ENCODE data around the gene DCTD.

Gene DCTD

DNA sequence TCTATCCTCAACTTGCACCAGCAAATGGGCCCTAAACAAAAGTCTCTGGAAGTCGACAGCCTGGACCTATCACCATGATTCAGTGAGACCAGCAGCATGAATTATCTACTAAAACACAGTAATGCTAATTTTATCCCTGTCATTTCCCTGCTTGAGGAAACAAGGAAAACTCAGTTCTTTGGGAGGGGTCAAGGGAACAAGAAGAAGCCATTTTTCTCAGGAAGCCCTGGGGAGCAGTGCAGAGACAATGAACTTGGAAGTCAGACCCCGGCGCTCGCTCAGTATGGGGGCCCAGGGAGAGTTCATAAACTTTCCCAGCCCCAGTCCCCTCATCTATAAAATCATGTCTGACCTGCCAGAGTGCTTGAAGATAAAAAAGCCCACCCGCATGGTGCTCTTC lies 50.4 kb downstream of the DCTD start:
- DNase-seq, result no peak

DNA sequence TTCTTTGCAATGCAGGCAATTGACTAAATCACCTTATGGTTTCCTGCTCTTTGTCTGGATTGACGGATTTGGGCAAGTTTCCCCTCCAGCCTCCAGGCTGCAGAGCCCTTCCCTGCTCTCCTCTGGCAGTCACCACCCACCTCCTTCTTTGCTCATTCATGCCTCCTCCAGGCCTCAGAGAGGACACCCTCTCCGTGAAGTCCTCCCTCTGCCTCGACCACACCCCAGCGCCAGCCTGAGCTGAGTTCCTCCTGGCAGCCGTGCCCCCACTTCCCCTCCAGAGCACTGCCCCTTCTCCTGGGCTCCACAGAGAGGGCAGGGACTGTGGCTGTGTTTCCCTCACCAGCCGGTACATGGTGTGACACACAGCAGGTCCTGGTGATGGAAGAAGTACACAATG lies 53.7 kb downstream of the DCTD start:
- no peak for DNase-seq

DNA sequence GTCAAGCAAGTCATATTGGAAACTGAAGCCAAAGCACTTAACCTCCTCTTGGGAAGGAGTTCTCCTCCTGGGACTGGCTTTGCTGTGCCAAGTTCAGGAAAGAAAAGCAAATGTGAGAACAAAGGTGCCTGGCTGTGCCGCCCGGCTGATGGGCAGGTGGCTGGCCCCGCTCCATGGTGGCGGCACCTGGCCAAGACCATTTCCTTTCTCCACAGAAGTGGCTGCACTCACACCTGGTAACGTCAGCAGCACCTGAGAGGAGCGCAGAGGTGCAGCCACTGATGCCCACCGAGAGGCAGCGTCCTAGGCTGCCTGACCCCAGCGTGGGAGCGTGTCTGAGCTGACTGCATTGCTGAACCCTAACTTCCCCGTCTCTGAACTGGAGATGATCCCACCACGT lies 54.3 kb downstream of the DCTD start:
- no peak for DNase-seq

DNA sequence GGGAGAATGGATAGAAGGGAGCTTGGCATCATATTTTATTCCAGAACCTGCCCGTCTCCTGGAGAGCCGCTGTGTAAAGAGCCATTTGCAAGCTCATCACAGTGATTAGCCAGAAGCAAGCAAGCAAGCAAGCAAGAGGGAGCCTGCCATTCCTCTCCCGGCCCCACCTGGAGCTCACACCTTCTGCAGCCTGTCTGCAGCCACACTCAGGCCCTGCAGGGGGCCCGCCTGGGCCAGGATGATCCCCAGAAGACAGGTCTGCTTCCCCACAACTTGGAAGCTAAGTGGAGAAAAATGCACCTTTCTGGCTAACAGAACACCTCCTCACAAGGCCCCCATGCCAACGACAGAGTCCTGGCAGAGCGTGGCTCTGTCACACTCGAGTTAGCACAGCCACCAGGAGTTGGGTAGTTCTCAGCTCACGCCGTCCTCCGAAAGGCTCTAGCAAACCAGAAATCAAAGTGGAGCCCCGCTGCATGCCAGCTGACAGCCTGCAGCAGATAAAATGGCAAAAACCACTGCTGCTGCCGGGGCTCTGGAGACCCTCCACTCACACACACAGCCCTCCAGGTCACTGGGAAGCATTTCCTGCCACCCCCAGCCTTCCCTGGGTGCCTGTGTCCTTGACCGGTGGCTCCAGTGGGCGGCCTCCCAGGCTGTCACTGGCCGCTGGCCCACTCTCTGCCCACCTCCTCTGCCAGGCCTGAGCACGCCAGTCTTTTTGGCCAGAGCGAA lies 54.9 kb downstream of the DCTD start:
- DNase-seq, result no peak

DNA sequence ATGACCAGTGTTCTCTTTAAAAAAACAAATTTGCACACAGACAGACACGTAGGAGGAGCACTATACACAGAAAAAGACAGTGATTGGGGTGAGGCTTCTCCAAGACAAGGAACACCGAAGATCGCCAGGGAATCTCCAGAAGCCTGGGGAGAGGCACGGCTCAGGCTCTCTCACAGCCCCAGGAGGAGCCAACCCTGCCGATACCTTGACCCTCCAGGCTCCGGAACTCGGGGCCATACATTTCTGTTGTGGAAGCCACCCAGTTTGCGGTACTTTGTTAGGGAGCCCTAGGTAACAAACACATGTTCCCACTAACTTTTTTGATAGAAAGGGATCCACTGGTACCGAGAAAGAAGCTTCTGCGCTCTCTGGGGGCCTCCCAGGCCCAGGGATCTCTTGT lies 55.8 kb downstream of the DCTD start:
- DNase-seq, result no peak

DNA sequence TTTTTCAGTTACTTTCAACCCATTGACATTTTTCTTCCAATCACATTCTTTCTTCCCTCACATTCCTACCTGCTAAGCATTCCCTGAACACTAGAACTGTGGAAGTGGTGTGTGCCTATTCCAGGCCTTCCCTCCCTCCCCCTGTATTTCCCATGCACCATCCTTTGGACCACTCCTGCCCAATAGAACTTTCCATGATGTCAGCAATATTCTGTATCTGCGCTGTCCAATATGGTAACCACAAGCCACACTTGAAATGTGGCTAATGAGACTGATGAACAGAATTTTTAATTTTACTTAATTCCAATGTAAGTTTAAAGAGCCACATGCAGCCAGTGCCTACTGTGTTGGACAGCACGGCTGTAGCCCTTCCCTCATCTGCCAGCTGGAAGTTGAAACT lies 57.5 kb downstream of the DCTD start:
- DNase-seq, result no peak

DNA sequence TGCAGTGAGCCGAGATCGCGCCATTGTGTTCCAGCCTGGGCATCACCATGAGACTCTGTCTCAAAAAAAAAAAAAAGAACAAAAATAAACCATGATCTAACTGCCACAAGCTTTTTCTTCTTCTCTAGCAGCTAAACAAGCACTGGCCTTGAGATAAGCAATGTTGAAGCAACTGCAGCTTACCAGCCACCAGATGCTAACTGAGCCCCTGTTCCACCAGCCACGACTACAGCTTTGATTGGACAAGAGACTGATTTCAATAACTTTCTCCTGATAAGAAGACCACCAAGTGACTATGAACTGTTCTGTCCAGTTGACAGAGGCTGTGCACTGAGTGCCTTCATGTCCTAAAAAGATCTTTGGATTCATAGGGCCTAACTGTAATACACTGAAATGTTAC lies 58.5 kb downstream of the DCTD start:
- no peak for DNase-seq

DNA sequence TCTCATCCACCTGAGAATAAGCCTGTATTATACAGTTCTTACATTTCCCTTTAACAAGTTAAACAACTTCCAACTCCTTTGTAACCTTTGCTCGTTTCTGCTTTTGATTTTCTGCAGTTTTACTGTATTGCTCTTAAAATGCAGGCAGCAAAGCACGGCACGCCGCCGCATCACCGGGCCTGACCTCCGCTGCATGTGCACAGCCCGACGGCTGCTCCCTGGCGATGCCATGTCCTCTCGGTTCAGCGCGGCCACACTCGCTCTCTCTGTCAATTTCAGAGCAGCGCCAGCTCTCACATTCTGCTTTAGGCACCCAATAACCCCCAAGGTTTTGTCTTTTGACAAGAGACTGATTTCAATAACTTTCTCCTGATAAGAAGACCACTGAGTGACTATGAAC lies 60.3 kb downstream of the DCTD start:
- no peak for DNase-seq

DNA sequence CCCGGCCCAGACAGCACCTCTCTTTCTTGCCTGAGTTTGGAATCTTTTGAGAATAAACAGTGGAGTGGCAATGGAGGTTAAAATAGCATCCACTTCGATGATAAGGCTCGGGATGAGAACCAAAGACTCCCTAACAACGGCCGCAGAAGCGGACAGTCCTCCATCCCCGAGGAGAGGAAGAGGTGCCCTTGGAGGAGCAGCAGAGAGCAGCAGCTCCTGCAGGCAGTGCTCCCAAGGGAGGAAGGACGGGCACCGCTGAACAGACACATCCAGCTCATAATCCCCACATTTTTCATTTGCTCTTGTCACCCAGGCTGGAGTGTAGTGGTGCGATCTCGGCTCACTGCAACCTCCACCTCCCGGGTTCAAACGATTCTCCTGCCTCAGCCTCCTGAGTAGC lies 61.3 kb downstream of the DCTD start:
- no peak for DNase-seq

DNA sequence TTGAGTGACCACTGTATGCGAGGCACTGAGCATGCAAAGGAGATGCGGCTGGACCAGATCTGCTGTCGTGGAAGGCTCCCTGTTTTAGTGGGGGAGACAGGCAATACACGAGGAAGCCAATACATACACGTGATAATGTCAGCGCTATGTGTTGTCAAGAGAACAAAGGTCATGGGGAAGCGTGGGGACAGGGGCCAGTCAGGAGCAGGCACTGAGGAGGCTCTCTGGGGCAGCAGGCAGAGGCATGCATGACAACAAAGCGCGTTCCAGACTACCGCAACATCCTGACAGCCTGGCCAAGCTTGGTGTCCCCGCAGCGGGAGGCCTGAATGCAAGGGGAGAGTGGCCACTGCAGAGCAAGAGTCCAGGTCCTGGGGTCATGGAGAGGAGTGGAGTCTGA lies 61.9 kb downstream of the DCTD start:
- DNase-seq, result no peak

DNA sequence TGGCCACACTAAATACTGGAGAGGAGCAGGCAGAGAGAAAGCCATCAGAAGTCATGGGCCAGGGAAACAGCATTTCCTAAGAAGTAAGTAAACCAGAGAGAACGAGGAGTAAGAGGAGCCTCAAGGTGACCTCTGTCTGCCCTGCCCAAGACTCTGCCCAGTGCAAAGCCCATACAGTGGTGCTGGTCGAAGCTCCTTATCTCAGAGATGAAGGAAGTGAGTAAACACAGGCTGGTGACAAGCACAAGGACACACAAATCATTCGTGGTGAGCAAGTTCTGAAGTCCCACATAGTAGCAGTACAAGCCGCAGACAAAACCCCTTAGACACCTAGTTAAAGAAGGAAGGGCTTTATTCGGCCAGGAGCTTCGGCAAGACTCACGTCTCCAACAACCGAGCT lies 62.7 kb downstream of the DCTD start:
- DNase-seq, result no peak

DNA sequence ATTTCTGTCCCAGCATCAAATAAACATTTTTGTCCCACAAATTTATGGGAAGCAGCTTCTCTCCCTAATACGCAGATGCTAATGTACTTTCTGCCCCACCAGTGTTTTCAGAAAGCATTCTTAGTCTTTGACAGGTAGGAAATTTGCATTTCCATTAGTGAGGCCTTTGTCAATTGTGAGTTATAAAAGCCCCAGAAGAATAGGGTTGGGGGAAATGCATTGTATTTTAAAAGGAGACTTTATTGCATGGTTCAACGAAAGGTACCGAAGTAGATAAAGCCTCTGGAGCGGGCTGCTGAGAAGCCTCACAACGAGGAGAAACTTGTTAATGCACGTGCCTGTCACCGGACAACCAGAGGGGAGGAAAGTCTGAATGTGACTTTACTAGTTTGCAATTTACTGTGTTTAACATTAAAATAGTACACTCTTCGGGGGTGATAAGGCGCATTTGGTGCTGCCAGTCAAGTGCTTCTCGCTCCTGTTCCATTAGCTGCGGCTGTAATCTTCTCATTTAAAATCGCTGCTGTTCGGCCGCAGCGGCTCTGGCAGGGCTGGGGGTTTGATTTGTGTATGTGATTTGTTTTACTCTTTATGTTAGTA lies 63.4 kb downstream of the DCTD start:
- no peak for DNase-seq

DNA sequence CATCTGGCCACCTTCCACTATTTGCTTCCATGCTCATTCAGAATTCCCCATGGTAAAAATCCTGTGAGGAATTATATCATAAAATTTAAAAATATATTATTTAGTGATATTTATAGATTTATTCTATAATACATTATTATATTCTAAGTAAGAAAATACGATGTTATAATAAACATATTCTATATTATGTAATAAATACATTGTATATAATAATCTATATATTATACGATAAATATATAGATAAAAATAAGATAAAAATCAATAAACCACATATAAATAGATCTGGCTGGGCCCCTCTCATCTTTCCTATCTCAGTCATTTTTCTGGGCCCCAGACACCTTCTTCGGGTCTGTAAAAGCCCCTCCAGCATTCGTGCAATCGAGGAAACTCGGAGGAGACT lies 68.5 kb downstream of the DCTD start:
- no peak for DNase-seq

DNA sequence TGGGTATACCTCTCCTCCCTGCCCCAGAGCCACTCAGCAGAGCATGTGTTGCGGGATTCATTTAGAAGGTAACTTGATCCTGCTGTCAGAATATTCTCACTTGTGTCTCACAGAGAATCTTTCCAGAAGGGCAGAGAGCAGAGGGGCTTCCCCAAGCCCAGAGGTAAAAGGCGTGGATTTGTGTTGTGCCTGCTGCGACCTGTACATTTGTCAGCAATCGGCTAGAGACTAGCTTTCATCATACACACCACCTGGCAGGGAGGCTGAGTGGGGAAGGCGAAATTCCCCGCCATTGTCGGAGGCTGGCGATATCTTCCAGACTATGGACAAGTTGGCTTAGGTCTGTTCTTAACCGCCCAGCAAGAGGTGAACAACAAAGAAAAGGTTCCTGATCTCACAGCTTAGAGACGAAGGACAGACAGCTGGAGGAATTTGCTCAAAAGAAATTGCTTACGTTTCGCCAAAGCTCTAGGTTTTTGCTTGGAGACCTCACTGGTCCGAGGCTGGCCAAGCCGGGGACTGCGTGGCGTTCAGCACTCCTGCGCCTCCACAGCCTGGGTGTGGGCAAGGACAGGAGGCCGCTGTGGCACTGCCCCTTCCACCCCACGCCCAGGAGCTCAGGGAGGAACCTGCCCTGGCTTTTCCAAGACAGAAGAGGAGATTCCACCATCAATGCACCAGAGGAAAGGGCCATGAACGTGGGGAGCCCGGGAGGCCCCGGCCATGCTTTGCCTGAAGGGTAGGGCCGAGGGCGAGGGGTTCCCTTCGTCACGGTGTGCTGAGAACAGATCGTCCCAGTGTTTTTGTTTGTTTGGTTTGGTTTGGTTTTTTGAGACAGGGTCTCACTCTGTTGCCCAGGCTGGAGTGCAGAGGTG lies 69.4 kb downstream of the DCTD start:
- DNase-seq, result no peak

DNA sequence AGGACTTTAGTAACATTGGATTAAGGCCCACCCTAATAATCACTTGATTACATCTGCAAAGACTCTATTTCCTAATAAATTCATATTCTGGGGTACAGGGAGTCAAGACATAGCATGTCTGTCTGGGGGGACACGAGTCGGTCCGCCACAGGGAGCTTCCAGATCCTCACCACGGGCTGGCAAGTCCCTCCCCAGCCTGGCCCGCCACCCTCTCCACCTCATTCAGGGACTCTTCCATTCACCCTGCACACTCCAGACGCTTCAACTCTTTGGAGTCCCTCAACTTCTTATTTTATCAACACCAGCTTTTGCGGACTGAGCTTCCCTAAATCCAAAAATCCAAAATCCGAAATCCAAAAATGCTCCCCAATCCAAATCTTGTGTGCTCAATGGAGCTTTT lies 71.2 kb downstream of the DCTD start:
- DNase-seq, result no peak

DNA sequence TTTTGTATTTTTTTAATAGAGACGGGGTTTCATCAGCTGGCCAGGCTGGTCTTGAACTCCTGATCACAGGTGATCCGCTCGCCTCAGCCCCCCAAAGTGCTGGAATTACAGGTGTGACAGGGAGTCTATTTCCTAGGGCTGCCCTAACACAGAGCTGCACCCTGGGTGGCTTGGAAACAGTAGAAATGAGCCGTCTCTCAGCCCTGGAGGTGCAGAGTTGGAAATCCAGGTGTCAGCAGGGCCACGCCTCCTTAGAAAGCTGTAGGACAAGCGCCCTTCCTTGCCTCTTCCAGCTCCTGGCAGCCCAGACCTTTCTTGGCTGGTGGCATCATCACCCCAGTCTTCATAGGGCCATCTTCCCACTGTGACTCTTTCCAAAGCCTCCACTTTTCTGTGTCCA lies 71.6 kb downstream of the DCTD start:
- no peak for DNase-seq

DNA sequence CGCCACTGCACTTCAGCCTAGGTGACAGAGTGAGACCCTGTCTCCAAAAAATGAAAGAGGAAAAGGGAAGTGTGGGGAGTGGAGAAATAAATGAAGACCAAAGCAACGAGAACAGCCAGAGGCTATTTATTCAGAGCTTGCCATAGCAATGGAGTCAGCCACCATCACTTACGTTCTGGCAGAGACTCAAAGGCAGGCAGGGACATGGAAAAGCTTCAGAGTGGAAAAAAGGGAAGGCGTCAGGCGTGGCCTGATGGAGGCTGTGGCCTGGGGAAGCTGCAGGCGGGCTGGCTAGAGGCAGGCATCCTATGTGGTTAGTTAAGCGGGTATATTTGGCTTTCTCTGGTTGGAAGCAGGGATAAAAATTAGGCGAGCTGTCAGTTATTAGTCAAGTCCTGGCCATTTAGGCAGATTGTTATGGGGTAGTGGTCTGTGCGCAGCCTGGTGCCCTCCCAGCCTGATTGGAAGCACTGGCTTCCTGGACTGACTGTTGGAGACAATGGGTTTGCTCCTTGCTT lies 73.3 kb downstream of the DCTD start:
- DNase-seq, result no peak

DNA sequence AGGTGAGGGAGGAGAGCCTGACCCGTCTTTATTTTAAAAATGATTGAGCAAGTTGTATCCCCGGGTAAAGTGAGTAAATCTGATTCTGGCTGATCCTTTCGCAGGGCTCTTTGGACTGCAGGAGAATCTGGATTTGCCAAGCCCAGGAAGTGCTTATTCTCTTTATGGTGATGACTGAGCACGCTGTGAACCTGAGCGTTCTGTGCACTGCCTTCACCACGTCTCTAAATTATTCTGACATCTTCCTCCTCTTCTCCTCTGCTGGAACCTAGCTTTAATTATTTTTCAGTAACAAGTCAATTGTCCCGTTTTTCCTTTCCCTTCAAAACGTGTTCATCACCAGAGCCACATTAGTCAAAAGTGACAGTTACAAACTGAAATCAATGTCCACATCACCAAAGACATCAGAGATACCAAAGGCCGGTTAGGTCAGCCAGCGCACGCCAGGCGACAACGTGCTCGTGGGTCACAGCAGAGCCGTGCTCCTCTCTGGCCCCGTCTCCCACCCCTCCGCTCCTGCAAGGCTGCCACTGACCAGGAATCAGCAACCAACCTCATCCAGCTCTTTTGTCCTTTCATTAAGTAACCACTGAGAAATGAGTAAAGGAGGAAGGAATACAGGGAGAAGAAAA lies 74.3 kb downstream of the DCTD start:
- no peak for DNase-seq

DNA sequence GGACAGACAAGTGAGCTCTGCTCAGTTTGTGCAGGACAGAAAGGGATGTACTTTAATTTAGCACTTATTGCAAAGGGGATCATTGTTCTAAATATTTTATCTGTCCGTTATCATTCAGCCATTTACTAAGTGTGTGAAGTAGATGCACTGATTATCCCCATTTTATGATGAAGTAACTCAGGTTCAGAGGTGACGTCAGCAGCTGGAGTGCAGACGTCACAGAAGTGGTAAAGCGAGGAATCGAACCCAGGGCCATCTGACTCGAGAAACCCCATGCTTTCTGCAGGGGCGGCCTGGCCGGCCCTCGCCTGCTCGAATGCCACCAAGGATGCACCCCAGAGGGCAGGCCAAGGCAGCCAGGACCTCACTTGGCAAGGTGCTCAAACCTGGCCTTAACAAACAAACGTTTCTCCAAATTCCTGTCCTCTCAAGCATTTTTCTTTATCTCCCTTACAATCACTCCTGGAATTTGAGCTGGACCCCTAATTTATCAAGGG lies 75.0 kb downstream of the DCTD start:
- DNase-seq, result no peak

DNA sequence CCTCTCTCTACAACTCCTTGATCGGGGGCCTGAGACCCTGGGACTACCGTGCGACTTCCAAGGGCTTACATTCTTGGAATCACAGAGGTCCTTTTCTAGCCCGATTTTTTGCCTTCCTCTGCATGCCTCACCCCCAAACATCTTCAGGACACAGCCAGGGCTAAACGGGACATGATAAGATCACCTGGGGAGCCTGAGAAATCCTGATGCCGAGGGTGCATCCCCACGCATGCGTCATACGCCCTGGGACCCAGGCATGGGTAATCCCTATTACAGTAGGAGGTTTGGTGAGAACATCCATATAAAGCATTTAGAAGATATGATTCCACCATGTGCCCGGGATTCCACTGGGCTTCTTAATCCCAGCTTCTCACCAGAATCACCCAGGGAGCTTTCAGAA lies 77.1 kb downstream of the DCTD start:
- no peak for DNase-seq

All from cerebellar nuclear complex (tissue), 1 donor.